ENCODE results near the gene CD2BP2.
"Not testable (repeated sequence)": the region's sequence is repeated elsewhere in the genome, so short reads cannot be mapped to it uniquely, and the experiment has no call there.

The CD2BP2 gene

DNA sequence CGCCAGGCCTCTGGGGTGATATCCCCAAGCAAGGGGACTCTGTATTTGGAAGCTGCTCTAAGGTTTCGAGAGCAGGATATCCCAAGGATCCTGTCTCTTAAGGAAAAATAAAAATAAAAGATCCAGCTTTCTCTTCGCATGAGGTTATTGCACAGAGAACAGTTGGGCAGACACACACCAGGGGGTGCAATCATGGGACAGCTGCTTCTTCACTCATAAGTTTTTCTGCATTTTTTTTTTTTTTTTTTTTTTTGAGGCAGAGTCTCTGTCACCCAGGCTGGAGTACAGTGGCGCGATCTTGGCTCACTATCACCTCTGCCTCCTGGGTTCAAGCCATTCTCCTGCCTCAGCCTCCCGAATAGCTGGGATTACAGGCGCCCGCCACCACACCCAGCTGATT is 13.1 kb downstream of the CD2BP2 start:
- DNase-seq = not testable (repeated sequence)

DNA sequence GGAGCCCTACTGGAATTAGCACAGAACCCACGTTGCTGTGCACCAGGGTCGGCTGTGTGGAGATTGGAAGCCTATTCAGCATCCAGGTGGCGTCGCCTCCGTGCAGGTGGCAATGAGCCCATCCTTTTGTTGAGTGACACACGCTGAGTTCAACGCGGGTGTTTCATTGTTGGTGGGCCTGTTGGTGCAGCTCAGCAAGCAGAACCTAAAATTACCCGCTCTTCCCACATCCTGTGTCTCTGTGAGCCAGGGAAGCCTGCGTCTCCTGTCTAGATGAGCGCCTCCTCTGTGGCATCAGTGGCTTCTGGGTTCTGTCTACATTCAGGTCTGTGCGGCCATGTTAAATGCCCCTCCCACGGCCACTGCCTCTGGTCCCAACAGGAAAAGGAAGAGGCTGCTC is 14.5 kb downstream of the CD2BP2 start:
- DNase-seq = no peak

DNA sequence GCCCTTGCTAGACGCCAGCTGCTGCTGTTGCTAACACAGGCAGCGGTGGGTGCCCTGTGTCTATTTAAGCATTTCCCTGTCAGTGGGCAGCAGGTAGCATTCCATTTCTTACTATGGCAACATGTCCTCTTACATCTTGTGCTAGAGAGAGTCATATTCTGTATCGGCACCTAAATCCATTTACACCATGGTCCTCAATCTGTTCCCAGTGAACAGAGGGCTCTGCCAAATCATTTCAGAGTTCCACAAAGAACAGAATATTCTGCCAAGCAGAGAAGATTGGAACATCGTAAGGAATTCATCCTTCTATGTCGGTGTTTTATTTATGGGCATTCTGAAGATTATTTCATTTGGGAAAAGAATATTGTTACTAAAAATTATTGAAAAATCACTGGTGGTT is 16.4 kb downstream of the CD2BP2 start:
- not testable (repeated sequence) for DNase-seq

DNA sequence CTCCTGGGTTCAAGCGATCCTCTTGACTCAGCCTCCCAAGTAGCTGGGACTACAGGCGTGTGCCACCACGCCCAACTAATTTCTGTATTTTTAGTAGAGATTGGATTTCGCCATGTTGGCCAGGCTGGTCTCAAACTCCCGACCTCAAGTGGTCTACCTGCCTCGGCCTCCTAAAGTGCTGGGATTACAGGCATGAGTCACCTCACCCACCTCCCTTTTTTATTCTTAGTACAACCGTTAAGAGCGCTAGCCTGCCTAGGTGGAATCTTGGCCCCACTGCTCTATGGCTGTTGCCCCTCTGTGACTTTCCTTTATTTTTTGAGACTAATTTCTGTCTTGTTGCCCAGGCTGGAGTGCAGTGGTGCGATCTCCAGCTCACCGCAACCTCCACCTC is 17.1 kb downstream of the CD2BP2 start:
- not testable (repeated sequence) for DNase-seq

DNA sequence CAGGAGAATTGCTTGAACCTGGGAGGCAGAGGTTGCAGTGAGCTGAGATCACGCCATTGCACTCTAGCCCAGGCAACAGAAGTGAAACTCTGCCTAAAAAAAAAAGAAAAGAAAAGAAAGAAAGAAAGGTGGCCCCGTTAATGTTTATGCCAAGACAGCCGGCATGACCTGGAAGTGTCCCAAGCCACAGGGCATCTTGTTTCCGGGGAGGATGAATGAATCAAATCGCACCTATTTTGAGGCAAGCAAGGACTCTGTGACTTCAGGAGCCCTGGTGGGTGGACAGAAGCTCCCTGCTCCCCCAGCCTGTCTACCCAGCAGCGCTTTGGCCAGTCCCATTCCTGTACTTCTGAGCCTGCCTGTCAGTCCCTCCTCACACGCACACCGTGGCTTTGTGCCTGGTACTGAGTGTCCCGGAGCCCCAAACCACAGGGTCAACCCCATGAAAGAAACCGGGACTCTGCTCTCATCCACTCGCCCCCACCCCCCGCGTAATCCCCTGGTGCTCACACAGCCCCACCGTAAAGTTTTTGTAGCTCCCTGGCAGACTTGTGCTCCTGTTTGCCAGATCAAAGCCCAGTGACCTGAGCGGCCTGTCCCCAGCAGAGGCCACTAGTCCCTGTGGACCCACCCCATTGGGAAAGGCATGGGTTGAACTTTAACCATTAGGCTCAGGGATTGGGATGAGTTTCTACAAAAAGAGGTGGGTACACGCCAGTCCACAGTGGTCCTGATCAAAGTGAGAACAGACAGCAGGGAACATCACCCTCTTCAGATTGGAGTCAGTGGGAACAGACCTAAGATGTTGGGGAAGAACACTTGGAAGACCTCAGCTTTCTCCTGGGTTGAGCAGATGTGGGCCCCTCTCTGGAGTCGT is 19.3 kb downstream of the CD2BP2 start:
- DNase-seq = no peak

DNA sequence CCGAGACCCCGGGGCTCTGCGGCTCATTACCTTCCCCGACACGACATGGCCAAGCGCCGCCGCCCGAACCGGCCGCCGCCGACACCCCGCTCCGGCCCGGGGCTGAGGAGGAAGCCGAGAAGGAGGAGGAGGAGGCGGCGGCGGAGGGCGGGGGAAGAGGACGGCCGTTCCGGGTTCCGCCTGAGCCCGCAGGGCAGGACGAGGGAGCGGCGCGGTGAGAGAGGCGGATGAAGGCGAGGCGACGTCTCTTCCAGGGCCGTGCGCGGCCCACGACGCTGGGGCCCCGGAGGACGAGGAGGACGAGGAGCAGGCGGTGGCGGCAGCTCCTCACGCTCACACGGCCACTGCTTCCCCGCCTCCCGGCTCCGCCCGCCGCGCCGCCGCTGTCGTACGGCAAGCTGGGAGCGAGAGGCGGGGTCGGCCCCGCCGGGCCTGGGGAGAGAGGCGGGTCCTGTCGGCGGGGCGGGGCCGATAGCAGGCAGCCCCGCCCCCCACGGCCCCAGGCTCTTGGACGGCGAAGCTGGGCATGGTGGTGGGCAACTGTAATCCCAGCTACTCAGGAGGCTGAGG is 20.0 kb downstream of the CD2BP2 start:
- DNase-seq = peak; percentile 72

DNA sequence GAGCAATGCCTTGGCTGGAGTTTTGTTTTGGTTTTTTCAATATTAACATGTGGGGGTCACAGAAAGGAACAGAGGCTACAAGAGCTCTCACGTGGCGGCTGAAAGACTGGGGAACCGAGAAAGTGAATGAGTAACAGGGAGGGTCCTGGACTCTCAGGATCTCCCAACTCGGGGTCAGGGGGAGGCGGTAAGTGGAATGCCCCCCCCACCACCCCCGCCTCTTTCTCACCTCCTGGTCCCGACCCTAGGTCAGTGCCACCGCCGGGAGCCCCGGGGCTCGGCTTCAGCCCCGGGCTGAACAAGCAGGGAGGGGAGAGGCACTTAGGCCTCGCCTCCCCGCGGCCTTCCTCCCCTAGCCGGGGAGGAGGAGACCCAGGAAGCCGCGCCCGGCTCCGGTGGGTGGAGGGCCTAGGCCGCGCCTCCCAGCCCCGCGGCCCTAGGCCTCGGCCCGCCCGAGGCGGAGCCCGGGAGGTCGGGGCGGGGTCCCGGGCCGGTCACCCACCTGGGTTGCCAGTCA is 20.6 kb downstream of the CD2BP2 start:
- DNase-seq = peak; percentile 79

DNA sequence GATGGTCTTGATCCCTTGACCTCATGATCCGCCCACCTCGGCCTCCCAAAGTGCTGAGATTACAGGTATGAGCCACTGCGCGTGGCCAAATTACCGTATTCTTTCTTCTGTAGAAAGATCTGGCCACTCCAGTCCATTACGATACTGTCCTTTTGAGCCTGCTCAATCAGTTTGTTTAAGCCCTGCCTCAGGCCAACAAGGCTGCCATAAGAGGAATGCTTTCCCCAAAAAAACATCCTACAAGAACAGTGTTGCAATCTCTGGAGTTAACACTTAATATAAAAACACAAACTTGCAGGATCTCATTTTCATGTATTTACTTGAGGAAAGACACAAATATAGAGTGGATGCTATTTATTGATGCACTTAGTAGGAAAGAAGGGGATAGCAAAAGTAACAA is 30.9 kb downstream of the CD2BP2 start:
- DNase-seq = not testable (repeated sequence)

DNA sequence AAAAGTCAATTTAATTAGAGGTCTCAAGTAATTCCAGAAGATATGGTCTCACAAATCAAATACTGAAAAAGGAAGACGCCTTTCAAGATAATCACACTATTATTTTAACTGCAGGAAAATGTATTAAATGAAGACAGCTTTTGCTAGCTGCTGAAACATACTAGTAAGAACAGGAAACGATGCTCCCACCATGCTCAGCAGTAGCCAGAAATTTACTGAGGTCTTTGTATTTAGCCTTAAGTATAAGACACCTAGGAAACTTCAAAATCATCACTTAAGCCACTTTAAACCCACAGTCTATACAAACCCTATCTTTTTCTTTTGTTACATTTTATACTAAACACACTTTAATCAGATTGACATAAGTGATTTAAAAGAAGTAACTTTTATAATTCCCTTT is 36.5 kb downstream of the CD2BP2 start:
- not testable (repeated sequence) for DNase-seq

DNA sequence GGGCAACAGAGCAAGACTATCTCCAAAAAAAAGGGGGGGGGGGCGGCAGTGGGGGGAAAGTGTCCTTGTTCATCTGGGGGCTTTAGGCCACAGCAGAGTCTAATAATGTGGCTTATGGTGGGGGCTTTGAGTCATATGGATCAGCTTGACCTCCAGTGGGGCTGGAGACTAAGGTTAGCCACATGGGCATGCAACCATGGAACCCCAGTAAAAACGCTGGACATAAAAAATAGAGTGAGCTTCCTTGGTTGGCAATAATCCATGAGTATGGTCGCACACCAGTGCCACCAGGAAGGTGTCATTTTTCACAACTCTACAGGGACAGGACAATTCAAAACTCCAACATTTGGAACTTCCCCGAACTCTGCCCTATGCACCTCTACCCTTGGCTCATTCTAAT is 44.2 kb downstream of the CD2BP2 start:
- not testable (repeated sequence) for DNase-seq

DNA sequence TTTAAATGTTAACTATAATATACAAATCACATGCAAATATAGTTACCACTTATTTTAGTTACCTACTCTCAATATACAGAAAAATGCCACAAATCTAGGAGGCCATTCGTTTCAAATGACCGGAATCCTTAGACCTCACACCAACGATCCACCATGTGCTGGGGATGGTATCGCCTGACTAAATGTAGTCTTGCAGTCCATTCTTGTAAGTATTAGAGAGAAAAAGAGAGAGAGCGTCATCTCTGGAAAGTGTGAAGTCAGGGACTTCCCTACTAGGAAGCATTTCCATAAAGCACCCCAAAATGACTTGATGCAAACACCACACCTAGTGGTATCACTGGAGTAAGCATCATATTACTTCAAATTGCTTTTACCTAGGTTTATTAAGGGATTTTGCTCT is 45.9 kb downstream of the CD2BP2 start:
- DNase-seq = not testable (repeated sequence)
